Endothelial cell of umbilical vein (primary cell): ENCODE measurements around the gene FEN1. TPM values are rescaled to one million over a fixed set of nuclear protein-coding genes. Genes with fewer than 3 reads are reported as not detected.

Source experiments
- BruUV-seq: library from RNA; stranded (reverse); fragments of 400-500 nt; replicated peaks from 2 replicates; lab custom pipeline; 2021; lab: Mats Ljungman, UMichigan
- CTCF ChIA-PET: fragments of 300-600, 350-600 bp; sonication (Branson Sonifier 250); formaldehyde crosslinking; loops from one replicate; lab custom pipeline; 2021; ENCODE audit warnings: antibody characterized with exemption, inconsistent platforms; lab: Charles Lee
- POLR2A ChIA-PET: fragments of 300-600, 350-600 bp; sonication (Branson Sonifier 250); formaldehyde crosslinking; loops from one replicate; lab custom pipeline; 2021; ENCODE audit warnings: antibody characterized with exemption, inconsistent platforms; lab: Charles Lee
- DNase-seq: peaks from one replicate; pipeline ENCODE4 v3.0.0-alpha.2; 2011; ENCODE audit warnings: low read depth, low spot score
- FAIRE-seq: peaks from 2 replicates; lab custom pipeline; 2011; peaks lifted over from hg19 to GRCh38; lab: Jason Lieb, UNC
- H2AFZ ChIP-seq: 2 replicates; pipeline ENCODE4 v1.6.0; 2012; ENCODE audit warnings: low read depth, low read length, control low read depth, inconsistent platforms
- H3K27ac ChIP-seq: 2 replicates; pipeline ENCODE4 v1.5.1; 2011; ENCODE audit warnings: low read depth, mild to moderate bottlenecking, control low read depth, low read length, moderate library complexity; ENCODE audit not compliant: insufficient read depth
- H3K27me3 ChIP-seq, 2 experiments: 2 replicates each; pipeline versions ENCODE4 v1.6.0 to v1.6.1; 2011; ENCODE audit warnings: low read length in 2 of 2, mixed read lengths in 1 of 2; ENCODE audit not compliant: control insufficient read depth in 2 of 2, insufficient read depth in 2 of 2
- H3K36me3 ChIP-seq, 2 experiments: 2 replicates in 1 of 2; 3 replicates in 1 of 2; pipeline ENCODE4 v1.5.1; 2011; ENCODE audit warnings: low read length in 2 of 2, mild to moderate bottlenecking in 1 of 2, moderate library complexity in 1 of 2; ENCODE audit not compliant: control insufficient read depth in 2 of 2, insufficient read depth in 2 of 2; ENCODE audit errors: extremely low read depth in 1 of 2
- H3K4me1 ChIP-seq: 3 replicates; pipeline ENCODE4 v1.5.1; 2011; ENCODE audit warnings: mild to moderate bottlenecking, low read length; ENCODE audit not compliant: control insufficient read depth, insufficient read depth; ENCODE audit errors: extremely low read depth
- H3K4me2 ChIP-seq: 2 replicates; pipeline ENCODE4 v1.6.1; 2011; ENCODE audit warnings: low read length, control low read depth, mixed read lengths; ENCODE audit not compliant: insufficient read depth
- H3K4me3 ChIP-seq, 3 experiments: fragments of 200-600 bp in 1 of 3; sonication (generic), shearing (Covaris generic) in 1 of 3; replicated peaks in 1 of 3; 2 replicates each; pipeline ENCODE4 v1.5.1; 2011 to 2016; ENCODE audit warnings: control low read depth in 3 of 3, low read length in 3 of 3, mild to moderate bottlenecking in 2 of 3, inconsistent platforms in 1 of 3, low read depth in 1 of 3, moderate library complexity in 1 of 3; ENCODE audit not compliant: insufficient read depth in 1 of 3
- H3K79me2 ChIP-seq: 2 replicates; pipeline ENCODE4 v1.6.0; 2012; ENCODE audit warnings: low read length, inconsistent platforms; ENCODE audit not compliant: control insufficient read depth, insufficient read depth
- H3K9ac ChIP-seq: replicated peaks from 2 replicates; pipeline ENCODE3; 2011; ENCODE audit warnings: low read length, control low read depth; ENCODE audit not compliant: insufficient read depth; ENCODE audit errors: extremely low read depth
- H3K9me1 ChIP-seq: replicated peaks from 3 replicates; pipeline ENCODE4 v1.6.0; 2011; ENCODE audit warnings: mild to moderate bottlenecking, low read length; ENCODE audit not compliant: control insufficient read depth, insufficient read depth; ENCODE audit errors: extremely low read depth
- H3K9me3 ChIP-seq: replicated peaks from 2 replicates; pipeline ENCODE4 v1.5.1; 2012; ENCODE audit warnings: low read length, inconsistent platforms; ENCODE audit not compliant: control insufficient read depth, insufficient read depth
- H4K20me1 ChIP-seq: replicated peaks from 2 replicates; pipeline ENCODE3; 2011; ENCODE audit warnings: mild to moderate bottlenecking, low read length; ENCODE audit not compliant: control insufficient read depth, insufficient read depth; ENCODE audit errors: extremely low read depth
- CTCF ChIP-seq, 2 donors: IDR thresholded peaks; 1 replicate in 1 of 2; 2 replicates in 1 of 2; pipeline ENCODE4 v1.5.1; 2011; ENCODE audit warnings: low read length in 2 of 2, mild to moderate bottlenecking in 2 of 2, moderate library complexity in 2 of 2, control low read depth in 1 of 2, inconsistent platforms in 1 of 2, low read depth in 1 of 2; ENCODE audit not compliant: insufficient read depth in 1 of 2; ENCODE audit errors: extremely low read depth in 1 of 2
- FOS ChIP-seq: IDR thresholded peaks from 2 replicates; pipeline ENCODE4 v1.6.1; 2011; ENCODE audit warnings: mild to moderate bottlenecking, low read length, moderate library complexity, borderline replicate concordance; ENCODE audit not compliant: insufficient read depth
- GATA2 ChIP-seq: IDR thresholded peaks from 2 replicates; pipeline ENCODE4 v1.7.0; 2011; ENCODE audit warnings: low read depth, mild to moderate bottlenecking, moderate library complexity, mixed read lengths, low read length; ENCODE audit not compliant: insufficient read length, insufficient read depth
- JUN ChIP-seq: IDR thresholded peaks from 2 replicates; pipeline ENCODE4 v1.6.1; 2011; ENCODE audit warnings: borderline replicate concordance, low read depth; ENCODE audit not compliant: insufficient read length, insufficient read depth
- MAX ChIP-seq: IDR thresholded peaks from 2 replicates; pipeline ENCODE4 v1.6.1; 2011; ENCODE audit not compliant: insufficient read depth, insufficient read length
- MYC ChIP-seq: IDR thresholded peaks from one replicate; pipeline ENCODE4 v1.6.1; 2011; ENCODE audit warnings: mild to moderate bottlenecking, low read depth, low read length
- POLR2A ChIP-seq: IDR thresholded peaks from 2 replicates; pipeline ENCODE4 v1.6.1; 2012; ENCODE audit warnings: low read depth, mild to moderate bottlenecking, control low read depth, low read length
- POLR2AphosphoS5 ChIP-seq: IDR thresholded peaks from 2 replicates; pipeline ENCODE4 v1.6.1; 2012; ENCODE audit warnings: low read depth, mild to moderate bottlenecking, control low read depth, low read length, moderate library complexity; ENCODE audit not compliant: insufficient read depth
- dilution Hi-C: fragments of 300-500 bp; cut with MboI; formaldehyde crosslinking; loops from one replicate; pipeline ENCODE4 v1.15.0; 2019; ENCODE audit warnings: low sequenced_read_pairs; ENCODE audit not compliant: extremely low pct_ligation_motif_present
- intact Hi-C: fragments of 100-400 bp; cut with micrococcal nuclease; formaldehyde crosslinking; loops from one replicate; pipeline ENCODE4 v1.10.0; 2022
- polyA plus RNA-seq, 4 experiments: library from polyadenylated mRNA; depleted of rRNA in 3 of 4; stranded (reverse) in 3 of 4; unstranded in 1 of 4; fragments of >200 nt; gene quantifications; 2 replicates each; pipeline versions ENCODE4 v1.2.1 to v1.2.3, GENCODE V29; 2011 to 2012; ENCODE audit warnings: missing spikeins in 1 of 4
- total RNA-seq: library from RNA; stranded (reverse); gene quantifications from 2 replicates; pipeline ENCODE4 v1.2.3, GENCODE V29; 2021

The FEN1 gene
- total and polyA plus RNA-seq, 2 donors (not counting 3 experiments of a cell fraction or from before 2014, with no cell fraction given) = 29.3 to 60.5 TPM

- no peak overlapping the region for H3K9ac ChIP-seq
- H3K9me1 ChIP-seq = no peaks in the 10 kb centered on the region
- no peak for FAIRE-seq
- ChIA-PET POLR2A (no interaction called here), CTCF (interaction anchor here (1.4 to 2.0 kb wide), 3 partner anchors 8 to 303 kb away, joined by 3 to 18 read pairs (median 5); no protein-coding TSS in a partner anchor)
- dilution Hi-C loops (no loop called here), intact Hi-C loops (no loop called here)
- no peak overlapping the region for H2AFZ ChIP-seq
- no peak overlapping the region for H3K4me3 ChIP-seq
- H3K27me3 ChIP-seq = no peaks in the 10 kb centered on the region
- no peaks in the 10 kb centered on the region for H4K20me1 ChIP-seq
- DNase-seq = no peak
- BruUV-seq = no TSS peak
- TF ChIP-seq POLR2A (no peak), FOS (no peak), GATA2 (no peak), POLR2AphosphoS5 (no peak), JUN (no peak), CTCF (IDR thresholded peaks at IDR 0.05; ENCODE audit: extremely low read depth in 1 of 2, insufficient read depth in 1 of 2, low read depth in 1 of 2, low read length in 2 of 2) (no peak)
- H3K4me1 ChIP-seq = peaks cover 9% of the 10 kb centered on the region
- H3K4me2 ChIP-seq = no peak overlapping the region
- H3K79me2 ChIP-seq = no peaks in the 10 kb centered on the region
- H3K9me3 ChIP-seq = no peaks in the 10 kb centered on the region
- H3K36me3 ChIP-seq = peaks cover 23 to 36% of the 10 kb centered on the region in 2 experiments
- peak overlapping the region; percentile 13 for H3K27ac ChIP-seq
These were observed 12.4 kb downstream of the FEN1 start for GRCh38 chr11:61805146-61805545.

GRCh38 chr11:61806785-61807184 is 14.1 kb downstream of the FEN1 start:
- Histone ChIP-seq H3K27ac (no peak overlapping the region), H4K20me1 (no peaks in the 10 kb centered on the region), H3K27me3 (no peaks in the 10 kb centered on the region), H3K4me2 (no peak overlapping the region), H3K4me1 (peaks cover 9% of the 10 kb centered on the region), H3K9ac (no peak overlapping the region), H3K9me1 (no peaks in the 10 kb centered on the region), H3K36me3 (peaks cover 24 to 40% of the 10 kb centered on the region in 2 experiments), H3K79me2 (no peaks in the 10 kb centered on the region), H3K4me3 (no peak overlapping the region), H3K9me3 (no peaks in the 10 kb centered on the region), H2AFZ (no peak overlapping the region)
- intact Hi-C loops (no loop called here), dilution Hi-C loops (no loop called here)
- DNase-seq (no peak), FAIRE-seq (no peak)
- TF ChIP-seq JUN = no peak
- TF ChIP-seq MYC = no peak
- TF ChIP-seq MAX = no peak
- no peak for TF ChIP-seq CTCF (IDR thresholded peaks at IDR 0.05; ENCODE audit: extremely low read depth in 1 of 2, insufficient read depth in 1 of 2, low read depth in 1 of 2, low read length in 2 of 2)
- TF ChIP-seq GATA2 = no peak
- no peak for TF ChIP-seq FOS
- POLR2A ChIA-PET = no interaction called here
- BruUV-seq = no TSS peak
- CTCF ChIA-PET = interaction anchor here (1.5 to 2.0 kb wide), 3 partner anchors 9 to 301 kb away, joined by 4 to 18 read pairs (median 9); no protein-coding TSS in a partner anchor
